K562 (cell line): ENCODE data around the gene TMOD2. TPM values are rescaled to one million over a fixed set of nuclear protein-coding genes. Genes with fewer than 3 reads are reported as not detected.

ENCODE experiments used
- ELK1 ChIP-seq: sonication (generic); formaldehyde crosslinking; IDR thresholded peaks from 2 replicates; pipeline ENCODE4 v1.8.1; 2022; ENCODE audit warnings: missing genetic modification reagents
- ETS2 ChIP-seq: IDR thresholded peaks from 2 replicates; pipeline ENCODE4 v1.6.1; 2016; ENCODE audit warnings: borderline replicate concordance, missing genetic modification characterization, mild to moderate bottlenecking, moderate library complexity, missing compliant biosample characterization; ENCODE audit not compliant: poor library complexity, severe bottlenecking
- KDM1A ChIP-seq, 2 experiments: fragments of 450-650 bp; IDR thresholded peaks; 2 replicates each; pipeline ENCODE4 v1.6.1; 2016; ENCODE audit warnings: mild to moderate bottlenecking in 2 of 2
- KLF13 ChIP-seq: fragments of 450-650 bp; IDR thresholded peaks from 2 replicates; pipeline ENCODE4 v1.6.1; 2016; ENCODE audit warnings: missing genetic modification characterization, low read depth, mild to moderate bottlenecking, missing compliant biosample characterization, moderate library complexity, borderline replicate concordance
- MAFF ChIP-seq: IDR thresholded peaks from 2 replicates; pipeline ENCODE4 v1.6.1; 2012; ENCODE audit warnings: low read length, improper control_type of control experiment
- NONO ChIP-seq, 2 experiments: fragments of 200-400 bp in 1 of 2; fragments of 450-650 bp in 1 of 2; formaldehyde crosslinking in 1 of 2; IDR thresholded peaks; 2 replicates each; pipeline ENCODE4 v1.6.1; 2017; ENCODE audit warnings: low read depth in 2 of 2, mild to moderate bottlenecking in 2 of 2, moderate library complexity in 2 of 2, low read length in 1 of 2
- OTX1 ChIP-seq: fragments of 450-650 bp; formaldehyde crosslinking; IDR thresholded peaks from 2 replicates; pipeline ENCODE4 v1.4.0; 2022; ENCODE audit warnings: mild to moderate bottlenecking
- STAT5B ChIP-seq: fragments of 250-450 bp; sonication (Bioruptor Pico); IDR thresholded peaks from 2 replicates; pipeline ENCODE4 v1.8.0; 2021; ENCODE audit warnings: mild to moderate bottlenecking, inconsistent platforms
- ZNF217 ChIP-seq: sonication (generic); formaldehyde crosslinking; IDR thresholded peaks from 2 replicates; pipeline ENCODE4 v1.8.0; 2022; ENCODE audit warnings: mild to moderate bottlenecking, missing genetic modification reagents
- ZNF318 ChIP-seq, 2 experiments: fragments of 450-650 bp; IDR thresholded peaks; 2 replicates each; pipeline ENCODE4 v1.6.1; 2016; ENCODE audit warnings: mild to moderate bottlenecking in 2 of 2, borderline replicate concordance in 1 of 2, low read depth in 1 of 2, moderate library complexity in 1 of 2
- ZNF41 ChIP-seq: fragments of 250-450 bp; sonication (Bioruptor Pico); conservative IDR thresholded peaks from 2 replicates; pipeline ENCODE4 v1.4.0; 2020; ENCODE audit warnings: mild to moderate bottlenecking
- ZNF592 ChIP-seq: fragments of 450-650 bp; IDR thresholded peaks from 2 replicates; pipeline ENCODE4 v1.6.1; 2017; ENCODE audit warnings: antibody characterized with exemption, mild to moderate bottlenecking
- polyA plus RNA-seq, 8 experiments: library from polyadenylated mRNA; depleted of rRNA in 4 of 8; stranded (reverse) in 5 of 8; unstranded in 3 of 8; fragments of >200 nt; fragmentation: Nextera tagmentation in 2 of 8; fragmentation: Illumina TruSeq in 1 of 8; extraction: Ambion mirVana in 2 of 8; extraction: Trizol in 1 of 8; gene quantifications; 2 replicates each; pipeline versions ENCODE4 v1.2.1 to v1.2.3, GENCODE V29; 2011 to 2014; ENCODE audit warnings: inconsistent platforms in 1 of 8, missing spikeins in 1 of 8
- total RNA-seq, 7 experiments: library from RNA; depleted of rRNA in 6 of 7; stranded (reverse); fragments of >200 nt in 6 of 7; fragmentation: Illumina TruSeq in 2 of 7; extraction: Trizol in 2 of 7; gene quantifications; 2 replicates each; pipeline versions ENCODE4 v1.2.1 to v1.2.3, GENCODE V29; 2011 to 2021; ENCODE audit warnings: low replicate concordance in 1 of 7

Gene TMOD2
- total and polyA plus RNA-seq, 9 of the 15 experiments (the other 6 are each of a cell fraction or from before 2014, with no cell fraction given): 0.49 to 3.8 (median 3.0) TPM

GRCh38 chr15:51737522-51738305 lies 13.7 kb upstream of the TMOD2 start, which contains the start of gene LYSMD2 (continued):
- TF ChIP-seq ZNF592: peak; percentile 73; the same call in 1 of the 2 replicates
- TF ChIP-seq ZNF318 (IDR thresholded peaks at IDR 0.05; ENCODE audit: borderline replicate concordance in 1 of 2, low read depth in 1 of 2): no peak
- no peak for TF ChIP-seq ZNF217 (CRISPR knock-in tag)
- TF ChIP-seq STAT5B (CRISPR knock-in tag): no peak
- TF ChIP-seq OTX1 (CRISPR knock-in tag): no peak
- TF ChIP-seq MAFF: no peak
- no peak for TF ChIP-seq ETS2 (tag)
- TF ChIP-seq KDM1A (IDR thresholded peaks at IDR 0.05): no peak
- TF ChIP-seq ZNF41 (CRISPR knock-in tag): no peak
- TF ChIP-seq NONO (IDR thresholded peaks at IDR 0.05; ENCODE audit: low read depth in 2 of 2, low read length in 1 of 2): 0 out of 4 replicates have a peak, but pooled peaks of 1 of the 2 experiments have one; percentile 72
- TF ChIP-seq KLF13: no peak
- TF ChIP-seq ELK1: no peak
